Hematopoietic multipotent progenitor cell treated with erythropoietin and hydrocortisone succinate and interleukin-3 and kit ligand, for 4 days (in vitro differentiated cells): ENCODE measurements around the gene CDC42EP1.
"Not testable (repeated sequence)": the region's sequence is repeated elsewhere in the genome, so short reads cannot be mapped to it uniquely, and the experiment has no call there.

Source experiments
- DNase-seq: peaks from one replicate; pipeline ENCODE4 v3.0.0-alpha.2; 2015

CDC42EP1 gene

GRCh38 chr22:37588546-37589215 lies 28.4 kb downstream of the CDC42EP1 start:
- DNase-seq: no peak

- DNase-seq: no peak
Measured at GRCh38 chr22:37589636-37590035, 29.4 kb downstream of the CDC42EP1 start.

GRCh38 chr22:37591081-37591480 lies 30.8 kb downstream of the CDC42EP1 start:
- DNase-seq: not testable (repeated sequence)

- DNase-seq: no peak
Measured at GRCh38 chr22:37591823-37592404, 31.6 kb downstream of the CDC42EP1 start.

- no peak for DNase-seq
Measured at GRCh38 chr22:37594237-37594636, 34.0 kb downstream of the CDC42EP1 start.

GRCh38 chr22:37599153-37599552 lies 38.9 kb downstream of the CDC42EP1 start:
- no peak for DNase-seq

GRCh38 chr22:37601203-37601539 lies 40.9 kb downstream of the CDC42EP1 start:
- no peak for DNase-seq

- peak; percentile 71 for DNase-seq
Measured at GRCh38 chr22:37601540-37602442, 41.5 kb downstream of the CDC42EP1 start.

GRCh38 chr22:37602546-37603277 lies 42.4 kb downstream of the CDC42EP1 start:
- DNase-seq: not testable (repeated sequence)

- DNase-seq: no peak
Measured at GRCh38 chr22:37604074-37604473, 43.8 kb downstream of the CDC42EP1 start.

GRCh38 chr22:37604875-37605274 lies 44.6 kb downstream of the CDC42EP1 start:
- DNase-seq: no peak

GRCh38 chr22:37607010-37607934 lies 47.0 kb downstream of the CDC42EP1 start:
- peak; percentile 75 for DNase-seq

GRCh38 chr22:37607935-37608476 lies 47.7 kb downstream of the CDC42EP1 start:
- no peak for DNase-seq

- DNase-seq: peak; percentile 99
Measured at GRCh38 chr22:37608477-37609239, 48.4 kb downstream of the CDC42EP1 start, which contains the start of gene GGA1. Gene GGA1, plus strand, starts transcription at chr22:37608834. Its CDS starts 27 bp downstream, at chr22:37608861.

GRCh38 chr22:37609240-37610152 lies 49.2 kb downstream of the CDC42EP1 start:
- DNase-seq: peak; percentile 54

GRCh38 chr22:37610153-37610475 lies 49.8 kb downstream of the CDC42EP1 start:
- DNase-seq: not testable (repeated sequence)

- peak; percentile 67 for DNase-seq
Measured at GRCh38 chr22:37610480-37611129, 50.3 kb downstream of the CDC42EP1 start.

- DNase-seq: no peak
Measured at GRCh38 chr22:37611207-37611606, 50.9 kb downstream of the CDC42EP1 start.
